Endothelial cell of umbilical vein (primary cell): ENCODE results near the gene ACSL4. TPM values are rescaled to one million over a fixed set of nuclear protein-coding genes. Genes with fewer than 3 reads are reported as not detected.

Experiments
- BruUV-seq: library from RNA; stranded (reverse); fragments of 400-500 nt; replicated peaks from 2 replicates; lab custom pipeline; 2021; lab: Mats Ljungman, UMichigan
- CTCF ChIA-PET: fragments of 300-600, 350-600 bp; sonication (Branson Sonifier 250); formaldehyde crosslinking; loops from one replicate; lab custom pipeline; 2021; ENCODE audit warnings: antibody characterized with exemption, inconsistent platforms; lab: Charles Lee
- POLR2A ChIA-PET: fragments of 300-600, 350-600 bp; sonication (Branson Sonifier 250); formaldehyde crosslinking; loops from one replicate; lab custom pipeline; 2021; ENCODE audit warnings: antibody characterized with exemption, inconsistent platforms; lab: Charles Lee
- DNase-seq: peaks from one replicate; pipeline ENCODE4 v3.0.0-alpha.2; 2011; ENCODE audit warnings: low read depth, low spot score
- FAIRE-seq: peaks from 2 replicates; lab custom pipeline; 2011; peaks lifted over from hg19 to GRCh38; lab: Jason Lieb, UNC
- H2AFZ ChIP-seq: 2 replicates; pipeline ENCODE4 v1.6.0; 2012; ENCODE audit warnings: low read depth, low read length, control low read depth, inconsistent platforms
- H3K27ac ChIP-seq: 2 replicates; pipeline ENCODE4 v1.5.1; 2011; ENCODE audit warnings: low read depth, mild to moderate bottlenecking, control low read depth, low read length, moderate library complexity; ENCODE audit not compliant: insufficient read depth
- H3K27me3 ChIP-seq, 2 experiments: 2 replicates each; pipeline versions ENCODE4 v1.6.0 to v1.6.1; 2011; ENCODE audit warnings: low read length in 2 of 2, mixed read lengths in 1 of 2; ENCODE audit not compliant: control insufficient read depth in 2 of 2, insufficient read depth in 2 of 2
- H3K36me3 ChIP-seq, 2 experiments: 2 replicates in 1 of 2; 3 replicates in 1 of 2; pipeline ENCODE4 v1.5.1; 2011; ENCODE audit warnings: low read length in 2 of 2, mild to moderate bottlenecking in 1 of 2, moderate library complexity in 1 of 2; ENCODE audit not compliant: control insufficient read depth in 2 of 2, insufficient read depth in 2 of 2; ENCODE audit errors: extremely low read depth in 1 of 2
- H3K4me1 ChIP-seq: 3 replicates; pipeline ENCODE4 v1.5.1; 2011; ENCODE audit warnings: mild to moderate bottlenecking, low read length; ENCODE audit not compliant: control insufficient read depth, insufficient read depth; ENCODE audit errors: extremely low read depth
- H3K4me2 ChIP-seq: 2 replicates; pipeline ENCODE4 v1.6.1; 2011; ENCODE audit warnings: low read length, control low read depth, mixed read lengths; ENCODE audit not compliant: insufficient read depth
- H3K4me3 ChIP-seq, 3 experiments: fragments of 200-600 bp in 1 of 3; sonication (generic), shearing (Covaris generic) in 1 of 3; replicated peaks in 1 of 3; 2 replicates each; pipeline ENCODE4 v1.5.1; 2011 to 2016; ENCODE audit warnings: control low read depth in 3 of 3, low read length in 3 of 3, mild to moderate bottlenecking in 2 of 3, inconsistent platforms in 1 of 3, low read depth in 1 of 3, moderate library complexity in 1 of 3; ENCODE audit not compliant: insufficient read depth in 1 of 3
- H3K79me2 ChIP-seq: 2 replicates; pipeline ENCODE4 v1.6.0; 2012; ENCODE audit warnings: low read length, inconsistent platforms; ENCODE audit not compliant: control insufficient read depth, insufficient read depth
- H3K9ac ChIP-seq: replicated peaks from 2 replicates; pipeline ENCODE3; 2011; ENCODE audit warnings: low read length, control low read depth; ENCODE audit not compliant: insufficient read depth; ENCODE audit errors: extremely low read depth
- H3K9me1 ChIP-seq: replicated peaks from 3 replicates; pipeline ENCODE4 v1.6.0; 2011; ENCODE audit warnings: mild to moderate bottlenecking, low read length; ENCODE audit not compliant: control insufficient read depth, insufficient read depth; ENCODE audit errors: extremely low read depth
- H3K9me3 ChIP-seq: replicated peaks from 2 replicates; pipeline ENCODE4 v1.5.1; 2012; ENCODE audit warnings: low read length, inconsistent platforms; ENCODE audit not compliant: control insufficient read depth, insufficient read depth
- H4K20me1 ChIP-seq: replicated peaks from 2 replicates; pipeline ENCODE3; 2011; ENCODE audit warnings: mild to moderate bottlenecking, low read length; ENCODE audit not compliant: control insufficient read depth, insufficient read depth; ENCODE audit errors: extremely low read depth
- EZH2 ChIP-seq: IDR thresholded peaks from 2 replicates; pipeline ENCODE4 v1.6.1; 2012; ENCODE audit warnings: borderline replicate concordance, low read depth, mild to moderate bottlenecking, moderate library complexity, low read length, inconsistent platforms; ENCODE audit not compliant: severe bottlenecking
- FOS ChIP-seq: IDR thresholded peaks from 2 replicates; pipeline ENCODE4 v1.6.1; 2011; ENCODE audit warnings: mild to moderate bottlenecking, low read length, moderate library complexity, borderline replicate concordance; ENCODE audit not compliant: insufficient read depth
- GATA2 ChIP-seq: IDR thresholded peaks from 2 replicates; pipeline ENCODE4 v1.7.0; 2011; ENCODE audit warnings: low read depth, mild to moderate bottlenecking, moderate library complexity, mixed read lengths, low read length; ENCODE audit not compliant: insufficient read length, insufficient read depth
- MYC ChIP-seq: IDR thresholded peaks from one replicate; pipeline ENCODE4 v1.6.1; 2011; ENCODE audit warnings: mild to moderate bottlenecking, low read depth, low read length
- POLR2A ChIP-seq: IDR thresholded peaks from 2 replicates; pipeline ENCODE4 v1.6.1; 2012; ENCODE audit warnings: low read depth, mild to moderate bottlenecking, control low read depth, low read length
- dilution Hi-C: fragments of 300-500 bp; cut with MboI; formaldehyde crosslinking; loops from one replicate; pipeline ENCODE4 v1.15.0; 2019; ENCODE audit warnings: low sequenced_read_pairs; ENCODE audit not compliant: extremely low pct_ligation_motif_present
- intact Hi-C: fragments of 100-400 bp; cut with micrococcal nuclease; formaldehyde crosslinking; loops from one replicate; pipeline ENCODE4 v1.10.0; 2022
- polyA plus RNA-seq, 4 experiments: library from polyadenylated mRNA; depleted of rRNA in 3 of 4; stranded (reverse) in 3 of 4; unstranded in 1 of 4; fragments of >200 nt; gene quantifications; 2 replicates each; pipeline versions ENCODE4 v1.2.1 to v1.2.3, GENCODE V29; 2011 to 2012; ENCODE audit warnings: missing spikeins in 1 of 4
- total RNA-seq: library from RNA; stranded (reverse); gene quantifications from 2 replicates; pipeline ENCODE4 v1.2.3, GENCODE V29; 2021
- TF ChIP-seq, protein P1 (sequence below), 2 donors: IDR thresholded peaks; 1 replicate in 1 of 2; 2 replicates in 1 of 2; pipeline ENCODE4 v1.5.1; 2011; ENCODE audit warnings: low read length in 2 of 2, mild to moderate bottlenecking in 2 of 2, moderate library complexity in 2 of 2, control low read depth in 1 of 2, inconsistent platforms in 1 of 2, low read depth in 1 of 2; ENCODE audit not compliant: insufficient read depth in 1 of 2; ENCODE audit errors: extremely low read depth in 1 of 2
- TF ChIP-seq, protein P2 (sequence below): IDR thresholded peaks from 2 replicates; pipeline ENCODE4 v1.6.1; 2011; ENCODE audit not compliant: insufficient read depth, insufficient read length

ACSL4 gene
- total and polyA plus RNA-seq, 2 donors (not counting 3 experiments of a cell fraction or from before 2014, with no cell fraction given) = 20.7 to 85.5 TPM

- no peaks in the 10 kb centered on the region for H3K9me1 ChIP-seq
- H3K4me1 ChIP-seq = no peaks in the 10 kb centered on the region
- no peak overlapping the region for H2AFZ ChIP-seq
- no TSS peak for BruUV-seq
- intact Hi-C loops = no loop called here
- dilution Hi-C loops = no loop called here
- no peaks in the 10 kb centered on the region for H3K27me3 ChIP-seq
- H4K20me1 ChIP-seq = no peaks in the 10 kb centered on the region
- no peak overlapping the region for H3K4me2 ChIP-seq
- no peak overlapping the region for H3K27ac ChIP-seq
- DNase-seq (no peak), FAIRE-seq (no peak)
- H3K9ac ChIP-seq = no peak overlapping the region
- H3K79me2 ChIP-seq = no peaks in the 10 kb centered on the region
- H3K36me3 ChIP-seq = no peaks in the 10 kb centered on the region
- H3K4me3 ChIP-seq = no peak overlapping the region
- H3K9me3 ChIP-seq = no peaks in the 10 kb centered on the region
- ChIA-PET CTCF (interaction anchor here (1.3 kb wide), 1 partner anchor 85 kb away, joined by 3 read pairs; no protein-coding TSS in a partner anchor), POLR2A (no interaction called here)
- TF ChIP-seq, protein P1, sequence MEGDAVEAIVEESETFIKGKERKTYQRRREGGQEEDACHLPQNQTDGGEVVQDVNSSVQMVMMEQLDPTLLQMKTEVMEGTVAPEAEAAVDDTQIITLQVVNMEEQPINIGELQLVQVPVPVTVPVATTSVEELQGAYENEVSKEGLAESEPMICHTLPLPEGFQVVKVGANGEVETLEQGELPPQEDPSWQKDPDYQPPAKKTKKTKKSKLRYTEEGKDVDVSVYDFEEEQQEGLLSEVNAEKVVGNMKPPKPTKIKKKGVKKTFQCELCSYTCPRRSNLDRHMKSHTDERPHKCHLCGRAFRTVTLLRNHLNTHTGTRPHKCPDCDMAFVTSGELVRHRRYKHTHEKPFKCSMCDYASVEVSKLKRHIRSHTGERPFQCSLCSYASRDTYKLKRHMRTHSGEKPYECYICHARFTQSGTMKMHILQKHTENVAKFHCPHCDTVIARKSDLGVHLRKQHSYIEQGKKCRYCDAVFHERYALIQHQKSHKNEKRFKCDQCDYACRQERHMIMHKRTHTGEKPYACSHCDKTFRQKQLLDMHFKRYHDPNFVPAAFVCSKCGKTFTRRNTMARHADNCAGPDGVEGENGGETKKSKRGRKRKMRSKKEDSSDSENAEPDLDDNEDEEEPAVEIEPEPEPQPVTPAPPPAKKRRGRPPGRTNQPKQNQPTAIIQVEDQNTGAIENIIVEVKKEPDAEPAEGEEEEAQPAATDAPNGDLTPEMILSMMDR (IDR thresholded peaks at IDR 0.05; ENCODE audit: extremely low read depth in 1 of 2, insufficient read depth in 1 of 2, low read depth in 1 of 2, low read length in 2 of 2) = no peak
- TF ChIP-seq MYC = no peak
- TF ChIP-seq FOS = no peak
- TF ChIP-seq GATA2 = no peak
- TF ChIP-seq POLR2A = no peak
- TF ChIP-seq, protein P2, sequence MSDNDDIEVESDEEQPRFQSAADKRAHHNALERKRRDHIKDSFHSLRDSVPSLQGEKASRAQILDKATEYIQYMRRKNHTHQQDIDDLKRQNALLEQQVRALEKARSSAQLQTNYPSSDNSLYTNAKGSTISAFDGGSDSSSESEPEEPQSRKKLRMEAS = no peak
- no peak for TF ChIP-seq EZH2
These were observed 110.8 kb downstream of the ACSL4 start for GRCh38 chrX:109622270-109622669.
